ENCODE measurements around the gene SHC4. TPM values are rescaled to one million over a fixed set of nuclear protein-coding genes. Genes with fewer than 3 reads are reported as not detected.

SHC4 gene
- total RNA-seq, 1 donor from 2014 or later: 0.55 TPM

DNA sequence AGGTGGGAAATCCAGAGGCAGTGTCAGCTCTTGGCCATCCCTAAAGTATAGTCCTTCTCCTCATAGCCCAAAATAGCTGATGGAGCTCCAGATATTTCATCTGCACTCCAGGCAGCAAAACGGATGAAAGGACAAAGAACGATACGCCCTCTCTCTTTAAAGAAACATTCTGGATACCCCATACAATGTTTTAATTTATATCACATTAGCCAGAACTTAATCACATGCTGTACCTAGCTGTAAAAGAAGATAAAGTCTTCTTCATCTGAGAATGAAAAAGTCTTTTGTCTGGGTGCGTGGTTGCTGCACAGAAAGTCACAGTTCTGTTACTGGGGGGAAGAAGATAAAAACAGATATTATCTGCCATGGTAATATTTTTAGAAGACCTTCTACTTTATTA lies 4.3 kb upstream of the SHC4 start:
- DNase-seq (ENCODE audit: low spot score): no peak

DNA sequence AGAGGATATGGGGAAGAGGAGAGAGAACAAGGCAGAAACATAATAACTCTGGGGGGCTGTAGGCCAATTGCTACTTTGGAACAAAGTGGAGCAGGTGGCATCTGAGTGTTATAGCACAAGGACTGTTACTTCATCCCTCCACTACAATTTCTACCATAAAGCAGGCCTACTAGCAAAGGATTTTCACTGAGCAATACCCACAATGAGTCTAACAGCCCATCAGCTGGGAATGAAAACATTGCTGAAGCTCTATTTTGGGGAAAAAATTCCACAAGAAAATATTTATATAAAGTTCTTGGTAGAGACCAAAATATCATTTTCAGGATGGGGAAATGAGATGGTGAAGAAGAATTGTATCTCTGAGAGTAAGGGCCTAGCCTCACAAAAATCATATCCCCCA lies 3.6 kb upstream of the SHC4 start:
- DNase-seq (ENCODE audit: low spot score): no peak

DNA sequence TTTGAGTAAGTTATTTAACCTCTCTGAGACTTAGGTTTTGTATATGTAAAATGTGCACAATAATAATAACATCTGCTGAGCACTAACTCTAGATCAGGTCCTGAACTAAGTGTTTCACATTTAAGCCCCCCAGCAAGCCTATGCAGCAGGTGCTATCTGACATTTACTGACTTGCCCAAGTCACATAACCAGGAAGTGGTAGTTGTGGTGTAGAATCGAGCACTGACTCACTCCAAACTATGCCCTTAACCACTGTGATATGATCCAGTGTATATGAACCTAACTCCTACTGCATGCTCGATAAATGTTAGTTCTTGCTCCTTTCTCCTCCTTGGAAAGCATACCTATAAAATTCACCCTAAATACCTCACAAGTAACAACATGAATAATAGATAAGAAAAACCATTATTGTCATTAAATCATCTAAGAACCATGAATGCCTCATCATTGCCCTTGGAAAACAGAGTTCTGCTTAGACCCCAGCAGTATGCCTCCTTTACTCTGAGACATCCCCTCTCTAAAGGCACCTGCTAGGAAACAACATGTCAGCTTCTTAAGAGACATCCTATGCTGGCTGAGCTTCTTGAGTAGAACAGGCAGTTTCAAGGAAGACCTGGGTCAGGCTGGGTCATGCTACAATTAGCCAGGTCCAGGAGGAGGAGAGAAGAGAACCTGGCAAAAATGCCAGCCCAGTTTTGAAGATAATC lies 3.0 kb upstream of the SHC4 start:
- no peak for DNase-seq (ENCODE audit: low spot score)

GRCh38 chr15:48965972-48966371 lies 2.3 kb upstream of the SHC4 start:
- no peak for DNase-seq (ENCODE audit: low spot score)

DNA sequence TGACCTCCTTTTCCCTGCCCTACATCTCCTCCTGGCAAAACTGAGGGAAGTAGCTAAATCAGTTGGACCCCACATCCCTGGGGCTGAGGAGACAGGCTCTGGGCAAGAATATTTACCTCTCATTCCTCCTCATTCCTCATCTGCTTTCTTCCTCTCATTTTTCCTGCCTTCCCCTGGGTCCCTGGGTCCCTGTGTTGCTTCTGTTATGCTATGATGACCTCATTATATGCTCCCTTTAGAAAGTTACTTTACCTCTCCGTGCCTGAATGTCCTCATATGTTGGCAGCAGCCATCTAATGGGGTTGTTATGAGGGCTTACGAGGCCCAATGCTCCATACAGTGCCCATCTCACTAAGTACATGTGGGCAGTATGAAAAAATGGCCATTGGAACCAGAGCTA lies 1.2 kb upstream of the SHC4 start:
- DNase-seq (ENCODE audit: low spot score): no peak

- DNase-seq (ENCODE audit: low spot score): no peak
Measured at GRCh38 chr15:48962662-48963523, 826 bp downstream of the SHC4 start.

- DNase-seq (ENCODE audit: low spot score): no peak
Measured at GRCh38 chr15:48955967-48956366, 7.8 kb downstream of the SHC4 start.

DNA sequence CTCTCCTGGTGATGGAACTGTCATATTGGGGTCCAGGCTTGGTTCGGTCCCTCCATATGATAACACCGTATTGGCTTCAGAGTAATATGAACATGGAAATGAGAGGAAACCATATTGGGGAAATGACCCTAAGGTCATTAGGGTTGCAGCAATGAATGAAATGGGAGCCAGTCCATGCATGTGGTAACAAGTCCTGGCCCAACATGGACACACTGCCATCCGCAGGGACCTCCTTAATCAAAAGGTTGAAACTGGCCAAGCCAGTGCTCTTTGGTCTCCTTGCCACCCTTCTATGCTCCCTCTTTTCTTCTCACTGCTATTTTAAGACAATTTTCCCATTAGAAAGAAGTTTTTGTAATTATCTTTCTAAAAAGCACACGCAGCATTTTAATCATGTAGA lies 8.3 kb downstream of the SHC4 start:
- DNase-seq (ENCODE audit: low spot score): no peak

DNA sequence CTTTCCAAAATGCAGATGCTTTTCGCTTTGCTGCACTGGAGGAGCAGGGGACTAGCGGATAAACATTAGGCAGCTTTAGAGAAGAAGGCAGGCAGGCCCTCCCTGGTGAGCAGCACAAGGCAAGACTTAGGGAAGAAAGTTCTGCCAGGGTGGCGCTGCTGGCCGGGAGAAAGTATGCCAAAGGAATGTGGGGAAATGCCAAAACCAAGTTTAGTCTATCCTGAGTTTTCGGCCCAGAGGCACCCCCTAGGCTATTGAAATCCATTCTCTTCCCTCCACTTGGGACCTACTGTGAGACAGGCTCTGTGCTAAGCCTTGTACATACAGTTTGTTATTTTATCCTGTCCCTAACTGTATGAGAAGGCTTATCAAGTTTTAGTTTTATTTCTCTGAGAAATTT lies 9.2 kb downstream of the SHC4 start:
- no peak for DNase-seq (ENCODE audit: low spot score)

DNA sequence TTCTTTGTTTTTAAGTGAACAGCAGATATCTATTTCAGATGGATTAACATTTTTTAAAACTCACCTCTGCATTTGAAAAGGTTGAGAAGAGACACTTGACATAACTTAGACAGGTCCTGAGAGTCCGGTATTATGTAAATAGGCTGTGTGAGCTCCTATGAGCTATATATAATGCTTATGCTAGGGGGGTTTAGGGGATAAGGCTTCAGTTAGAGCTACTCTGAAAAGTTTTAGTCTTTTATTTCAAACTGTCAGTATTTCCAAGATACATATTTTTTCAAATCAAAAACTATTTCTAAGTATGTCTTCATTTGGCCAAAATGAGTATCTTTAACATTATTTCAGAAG lies 16.9 kb downstream of the SHC4 start:
- no peak for DNase-seq (ENCODE audit: low spot score)

- no peak for DNase-seq (ENCODE audit: low spot score)
Measured at GRCh38 chr15:48946074-48946839, 17.5 kb downstream of the SHC4 start.

DNA sequence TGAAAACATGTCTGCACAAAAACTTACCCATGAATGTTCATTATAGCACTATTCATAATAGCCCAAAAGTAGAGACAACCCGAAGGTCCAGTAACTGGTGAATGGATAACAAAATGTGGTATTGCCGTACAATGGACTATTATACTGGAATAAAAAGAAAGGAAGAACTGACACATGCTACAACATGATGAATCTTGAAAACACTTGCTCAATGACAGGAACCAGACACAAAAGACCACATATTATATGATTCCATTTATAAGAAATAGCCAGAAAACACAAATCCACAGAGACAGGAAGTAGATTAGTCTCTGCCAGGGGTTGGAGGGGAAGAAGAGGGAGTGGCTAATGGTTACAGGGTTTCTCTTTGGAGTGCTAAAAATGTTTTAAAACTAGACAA lies 18.3 kb downstream of the SHC4 start:
- no peak for DNase-seq (ENCODE audit: low spot score)

DNA sequence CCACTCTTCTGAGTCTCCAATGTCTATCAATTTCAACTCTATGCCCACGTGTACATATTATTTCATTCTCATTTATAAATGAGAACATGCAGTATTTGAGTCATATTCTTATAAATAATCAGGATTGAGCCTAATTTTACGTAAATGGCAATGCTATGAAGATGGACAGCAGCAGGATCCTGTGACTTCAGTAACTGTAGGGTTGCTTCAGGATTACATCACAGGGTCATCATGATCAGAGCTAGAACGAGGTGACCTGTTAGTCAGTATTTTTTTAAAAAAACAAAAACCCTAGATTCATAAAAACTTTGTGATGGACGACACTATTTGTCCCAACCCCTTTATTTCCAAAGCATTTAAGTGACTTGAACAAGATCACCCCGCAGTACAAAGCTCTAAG lies 21.8 kb downstream of the SHC4 start:
- DNase-seq (ENCODE audit: low spot score): no peak

DNA sequence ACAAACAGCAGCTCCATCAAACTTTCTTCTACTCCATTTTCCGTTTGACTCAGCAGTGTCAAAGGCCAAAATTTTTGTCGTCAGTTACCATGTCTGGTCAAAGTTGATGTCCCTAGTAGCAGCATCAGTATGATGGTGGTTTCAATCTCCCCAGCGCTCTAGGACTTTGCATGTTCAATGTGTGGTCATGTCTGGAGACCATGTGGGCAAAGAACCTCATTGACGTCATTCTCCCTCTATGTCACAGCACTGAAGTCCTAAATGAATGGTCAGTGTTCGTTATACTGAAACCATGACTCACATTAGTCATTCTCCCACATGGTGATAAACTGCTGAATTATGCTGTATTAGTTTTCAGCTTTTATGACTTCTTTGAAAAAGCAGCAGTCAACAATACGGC lies 23.2 kb downstream of the SHC4 start:
- DNase-seq (ENCODE audit: low spot score): no peak

GRCh38 chr15:48939648-48940047 lies 24.1 kb downstream of the SHC4 start:
- no peak for DNase-seq (ENCODE audit: low spot score)

DNA sequence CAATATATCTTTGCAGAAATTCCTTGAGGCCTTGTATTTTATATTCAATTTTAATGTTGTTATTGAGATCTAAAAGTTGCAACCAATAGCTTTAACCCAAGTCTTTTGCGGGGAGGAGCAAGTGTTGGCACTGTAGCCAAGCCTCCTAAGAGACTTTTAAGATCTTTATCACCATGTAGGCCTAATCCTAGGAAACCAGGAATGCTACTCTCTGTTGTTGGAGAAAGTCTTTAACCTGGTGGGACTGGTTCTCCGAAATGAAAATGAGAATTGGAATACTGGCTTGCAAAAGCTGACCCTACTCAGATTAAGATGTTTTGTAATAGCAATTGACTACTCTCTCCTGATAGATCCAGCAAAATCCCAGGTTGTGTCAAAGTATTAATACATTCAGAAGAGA lies 25.8 kb downstream of the SHC4 start:
- no peak for DNase-seq (ENCODE audit: low spot score)

- DNase-seq (ENCODE audit: low spot score): no peak
Measured at GRCh38 chr15:48936666-48937065, 27.1 kb downstream of the SHC4 start.

DNA sequence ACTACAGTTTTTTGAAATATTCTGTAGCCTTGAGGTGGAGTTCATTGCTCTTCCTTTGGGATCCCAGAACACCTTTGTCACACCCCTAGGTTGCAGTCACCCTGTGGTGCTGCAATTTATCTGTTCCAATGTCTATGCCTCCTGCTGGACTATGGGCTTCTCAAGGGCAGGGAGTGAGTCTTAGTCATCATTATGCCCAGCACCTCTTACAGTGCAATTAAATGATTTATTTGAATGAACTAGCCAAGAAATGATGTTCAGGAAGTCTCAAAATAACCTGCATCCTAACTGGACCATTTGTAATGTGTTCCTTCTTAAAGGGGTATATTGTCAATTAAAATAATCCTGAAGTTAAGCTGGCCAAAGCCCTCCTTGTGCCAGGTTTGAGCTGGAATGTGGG lies 28.5 kb downstream of the SHC4 start:
- no peak for DNase-seq (ENCODE audit: low spot score)

DNA sequence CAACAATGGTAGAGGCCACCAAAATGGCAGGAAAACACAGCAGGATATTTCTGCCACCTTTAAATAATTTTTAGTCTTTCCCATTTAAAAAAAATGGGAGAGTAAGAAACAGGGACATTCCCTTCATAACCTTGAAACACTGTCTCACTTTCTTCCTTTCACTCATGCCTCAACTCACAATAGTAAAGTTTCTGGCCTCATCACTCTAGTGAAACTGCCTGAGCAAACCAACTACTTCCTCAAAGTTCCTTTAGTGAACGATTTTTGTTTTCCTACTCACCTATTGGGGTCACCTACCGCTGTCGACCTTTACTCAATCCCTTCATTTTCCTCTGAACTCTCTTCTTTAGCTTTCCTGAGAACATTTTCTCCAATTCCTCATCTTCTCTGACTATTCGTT lies 33.0 kb downstream of the SHC4 start:
- DNase-seq (ENCODE audit: low spot score): no peak

GRCh38 chr15:48929661-48930060 lies 34.1 kb downstream of the SHC4 start:
- no peak for DNase-seq (ENCODE audit: low spot score)

- no peak for DNase-seq (ENCODE audit: low spot score)
Measured at GRCh38 chr15:48928877-48929538, 34.7 kb downstream of the SHC4 start.

DNA sequence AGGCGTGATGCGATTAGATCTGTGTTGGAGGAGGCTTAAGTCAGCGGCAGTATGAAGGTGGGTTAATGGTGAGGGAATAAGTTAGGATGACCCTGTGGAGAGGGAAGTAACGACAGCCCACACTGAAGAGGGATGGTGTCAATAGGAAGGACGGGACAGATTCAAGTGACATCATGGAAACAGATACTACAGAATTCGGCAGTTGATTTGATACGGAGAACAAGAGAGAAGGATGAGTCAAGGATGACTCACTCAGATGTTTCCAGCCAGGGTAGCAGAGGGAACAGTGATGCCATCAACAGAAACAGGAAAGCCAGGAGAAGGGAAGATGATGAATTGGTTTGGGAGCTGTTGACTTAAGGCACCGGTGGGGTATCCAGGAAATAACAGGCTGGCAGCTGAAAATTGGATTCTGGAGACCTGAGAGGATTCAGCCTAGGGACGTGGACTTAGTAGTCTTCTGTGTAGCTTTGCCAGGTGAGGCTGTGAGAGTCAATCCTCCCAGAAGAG lies 38.0 kb downstream of the SHC4 start:
- no peak for DNase-seq (ENCODE audit: low spot score)
